ENCODE results near the gene PDLIM3.

DNA sequence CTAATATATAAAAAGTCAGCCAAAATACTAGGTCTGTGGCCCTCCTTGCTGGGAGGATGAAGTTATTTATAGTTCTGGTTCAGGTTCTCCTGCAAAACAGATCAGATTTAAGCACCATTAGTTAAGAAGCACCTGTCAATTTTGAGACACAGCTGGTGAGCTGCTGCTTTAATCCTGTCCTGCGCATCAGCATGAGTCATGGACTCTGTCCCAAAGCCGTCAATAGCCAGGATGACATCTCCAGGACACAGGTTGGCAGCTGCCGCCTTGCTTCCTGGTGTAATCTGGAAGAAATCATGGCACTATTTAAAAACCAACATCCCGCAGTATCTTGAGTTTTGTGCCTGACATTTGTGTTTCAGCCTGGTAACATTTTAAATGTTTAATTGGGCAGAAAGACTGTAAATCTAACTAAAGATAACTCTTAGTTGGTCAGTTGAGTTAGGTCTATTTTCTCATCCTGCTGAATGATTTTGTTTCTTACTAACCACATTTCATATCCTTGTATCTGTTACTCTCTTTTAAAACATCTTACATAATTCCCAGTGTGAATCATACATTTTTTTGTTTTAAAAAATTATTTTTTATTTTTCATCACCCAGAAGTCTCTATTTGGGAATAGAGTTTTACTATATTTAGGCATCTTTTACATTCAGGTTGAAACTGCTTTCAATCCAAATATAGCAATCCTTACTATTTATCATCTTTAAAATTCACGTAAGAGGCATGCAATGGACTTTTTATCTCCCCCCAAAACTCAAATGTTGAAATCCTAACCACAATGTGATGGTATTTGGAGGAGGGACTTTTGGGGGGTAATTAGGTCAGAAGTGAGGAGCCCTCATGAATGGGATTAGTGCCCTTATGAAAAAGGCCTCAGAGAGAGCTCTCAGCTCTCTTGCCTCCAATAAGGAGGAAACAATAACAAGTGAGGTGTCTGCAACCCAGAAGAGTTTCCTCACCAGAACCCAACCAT lies 10.1 kb downstream of the PDLIM3 start:
- TF ChIP-seq CTCF (IDR thresholded peaks at IDR 0.05) (no peak), POLR2A (IDR thresholded peaks at IDR 0.05) (no peak)
